Neural crest cell (in vitro differentiated cells): Measurements from ENCODE around the gene SKIL. TPM values are rescaled to one million over a fixed set of nuclear protein-coding genes. Genes with fewer than 3 reads are reported as not detected.

ENCODE experiments used
- DNase-seq: peaks from one replicate; pipeline ENCODE4 v3.0.0; 2021; ENCODE audit warnings: low read depth, mixed read lengths, low spot score
- H3K27ac Mint-ChIP-seq: one replicate; pipeline ENCODE4 v1.8.0; 2021; ENCODE audit warnings: mild to moderate bottlenecking, mixed read lengths; ENCODE audit not compliant: unreplicated experiment
- H3K27me3 Mint-ChIP-seq: 2 replicates; pipeline ENCODE4 v1.8.0; 2021; ENCODE audit warnings: low read depth, mild to moderate bottlenecking, mixed read lengths
- H3K36me3 Mint-ChIP-seq: 2 replicates; pipeline ENCODE4 v1.8.0; 2021; ENCODE audit warnings: low read depth, mild to moderate bottlenecking, mixed read lengths
- H3K4me1 Mint-ChIP-seq: 2 replicates; pipeline ENCODE4 v1.8.0; 2021; ENCODE audit warnings: mixed read lengths
- H3K4me3 Mint-ChIP-seq: one replicate; pipeline ENCODE4 v1.8.0; 2021; ENCODE audit warnings: mild to moderate bottlenecking, mixed read lengths
- H3K9me3 Mint-ChIP-seq: 2 replicates; pipeline ENCODE4 v1.8.0; 2021; ENCODE audit warnings: mixed read lengths
- CTCF ChIP-seq: fragments of 200-600 bp; sonication (generic); conservative IDR thresholded peaks from 2 replicates; pipeline ENCODE4 v1.5.0; 2021; ENCODE audit warnings: antibody characterized with exemption, mild to moderate bottlenecking
- total RNA-seq: library from RNA; stranded (reverse); gene quantifications from 2 replicates; pipeline ENCODE4 v1.2.1, GENCODE V29; 2021

The SKIL gene
- total RNA-seq, 1 donor from 2014 or later, result 18.0 TPM

GRCh38 chr3:170355738-170356595 is 1.5 kb upstream of the SKIL start:
- no peak for TF ChIP-seq CTCF
- H3K27me3 Mint-ChIP-seq, result peaks cover 5% of the 10 kb centered on the region
- H3K4me3 Mint-ChIP-seq, result peak overlapping the region; percentile 69
- no peaks in the 10 kb centered on the region for H3K36me3 Mint-ChIP-seq
- peak; percentile 8 for DNase-seq
- peaks cover 37% of the 10 kb centered on the region for H3K4me1 Mint-ChIP-seq
- H3K9me3 Mint-ChIP-seq, result no peaks in the 10 kb centered on the region
- H3K27ac Mint-ChIP-seq, result peak overlapping the region; percentile 82

GRCh38 chr3:170356596-170357175 is 829 bp upstream of the SKIL start:
- peaks cover 2% of the 10 kb centered on the region for H3K36me3 Mint-ChIP-seq
- H3K9me3 Mint-ChIP-seq, result no peaks in the 10 kb centered on the region
- H3K4me1 Mint-ChIP-seq, result peaks cover 41% of the 10 kb centered on the region
- DNase-seq, result peak; percentile 67
- peaks cover 5% of the 10 kb centered on the region for H3K27me3 Mint-ChIP-seq
- peak overlapping the region; percentile 82 for H3K27ac Mint-ChIP-seq
- TF ChIP-seq CTCF, result no peak
- peak overlapping the region; percentile 69 for H3K4me3 Mint-ChIP-seq

GRCh38 chr3:170358042-170359010 is 811 bp downstream of the SKIL start:
- H3K36me3 Mint-ChIP-seq, result peaks cover 2% of the 10 kb centered on the region
- H3K27me3 Mint-ChIP-seq, result peaks cover 5% of the 10 kb centered on the region
- H3K4me1 Mint-ChIP-seq, result peaks cover 44% of the 10 kb centered on the region
- H3K27ac Mint-ChIP-seq, result peak overlapping the region; percentile 30
- peak; percentile 58 for TF ChIP-seq CTCF
- DNase-seq, result peak; percentile 50
- peak overlapping the region; percentile 91 for H3K4me3 Mint-ChIP-seq
- H3K9me3 Mint-ChIP-seq, result no peaks in the 10 kb centered on the region

- Mint-ChIP-seq H3K9me3 (no peaks in the 10 kb centered on the region), H3K27ac (no peak overlapping the region), H3K27me3 (peaks cover 5% of the 10 kb centered on the region), H3K4me1 (peaks cover 39% of the 10 kb centered on the region), H3K36me3 (peaks cover 2% of the 10 kb centered on the region), H3K4me3 (peak overlapping the region; percentile 91)
- TF ChIP-seq CTCF, result no peak
- no peak for DNase-seq
Observed at GRCh38 chr3:170359178-170359704, 1.7 kb downstream of the SKIL start.

- Mint-ChIP-seq H3K9me3 (no peaks in the 10 kb centered on the region), H3K27me3 (peaks cover 5% of the 10 kb centered on the region), H3K27ac (no peak overlapping the region), H3K36me3 (peaks cover 8% of the 10 kb centered on the region), H3K4me3 (peak overlapping the region; percentile 55), H3K4me1 (peaks cover 27% of the 10 kb centered on the region)
- no peak for DNase-seq
- TF ChIP-seq CTCF, result no peak
Observed at GRCh38 chr3:170360466-170360865, 3.0 kb downstream of the SKIL start.
